HepG2 (cell line): Measurements from ENCODE around the gene APOL2. TPM values are rescaled to one million over a fixed set of nuclear protein-coding genes. Genes with fewer than 3 reads are reported as not detected.

ENCODE experiments used
- ATAC-seq: fragments of 200-7000 bp; cut with Tn5 transposase; 3 replicates; pipeline ENCODE4 v1.9.1; 2020; ENCODE audit warnings: mild to moderate bottlenecking, moderate library complexity
- BruUV-seq: library from RNA; stranded (reverse); fragments of 400-500 nt; replicated peaks from 2 replicates; lab custom pipeline; 2021; lab: Mats Ljungman, UMichigan
- CTCF ChIA-PET: fragments of 300-600 bp; formaldehyde crosslinking; extraction: SDS; loops from one replicate; lab custom pipeline; 2021; ENCODE audit warnings: low total read pairs, inconsistent platforms, low intra/inter-chr PET ratio; lab: Yijun Ruan, JAX
- POLR2A ChIA-PET: fragments of 350-600 bp; sonication (Branson Sonifier 250); formaldehyde crosslinking; loops from one replicate; lab custom pipeline; 2020; ENCODE audit warnings: antibody characterized with exemption, inconsistent platforms; lab: Yijun Ruan, JAX
- DNase-seq: peaks from one replicate; pipeline ENCODE4 v3.0.0-alpha.2; 2015; ENCODE audit warnings: low spot score
- FAIRE-seq: peaks from 3 replicates; lab custom pipeline; 2011; peaks lifted over from hg19 to GRCh38; lab: Jason Lieb, UNC
- H2AFZ ChIP-seq: one replicate; pipeline ENCODE4 v1.6.1; 2011; ENCODE audit warnings: low read length, inconsistent platforms
- H3K27ac ChIP-seq: fragments of 300-600 bp; 3 replicates; pipeline ENCODE4 v1.8.0; 2011; ENCODE audit warnings: mixed run types, mild to moderate bottlenecking, mixed read lengths, low read length, inconsistent platforms; ENCODE audit not compliant: insufficient read depth; ENCODE audit errors: extremely low read length
- H3K27me3 ChIP-seq, 2 experiments: fragments of 200-600 bp in 1 of 2; 2 replicates in 1 of 2; 3 replicates in 1 of 2; pipeline versions ENCODE4 v1.6.0 to v1.8.0; 2011; ENCODE audit warnings: low read length in 2 of 2, mild to moderate bottlenecking in 2 of 2, moderate library complexity in 2 of 2, inconsistent platforms in 1 of 2; ENCODE audit not compliant: insufficient read depth in 2 of 2, control insufficient read depth in 1 of 2
- H3K36me3 ChIP-seq, 2 experiments: fragments of 200-600 bp in 1 of 2; replicated peaks in 1 of 2; 2 replicates in 1 of 2; 3 replicates in 1 of 2; pipeline versions ENCODE4 v1.5.1 to v1.8.0; 2011; ENCODE audit warnings: low read length in 2 of 2, inconsistent platforms in 1 of 2; ENCODE audit not compliant: insufficient read depth in 2 of 2, control insufficient read depth in 1 of 2
- H3K4me1 ChIP-seq: 2 replicates; pipeline ENCODE4 v1.5.1; 2012; ENCODE audit warnings: low read length, inconsistent platforms; ENCODE audit not compliant: insufficient read depth
- H3K4me2 ChIP-seq: 2 replicates; pipeline ENCODE4 v1.6.0; 2011; ENCODE audit warnings: low read depth, low read length, inconsistent platforms
- H3K4me3 ChIP-seq, 3 experiments: fragments of 200-600 bp in 1 of 3; sonication (generic), shearing (Covaris generic) in 1 of 3; replicated peaks in 1 of 3; 2 replicates each; pipeline ENCODE4 v1.5.1; 2011 to 2016; ENCODE audit warnings: low read length in 3 of 3, inconsistent platforms in 2 of 3, low read depth in 2 of 3, mild to moderate bottlenecking in 2 of 3, control low read depth in 1 of 3, mixed read lengths in 1 of 3; ENCODE audit not compliant: insufficient read depth in 1 of 3
- H3K79me2 ChIP-seq: one replicate; pipeline ENCODE4 v1.6.1; 2011; ENCODE audit warnings: low read length, inconsistent platforms; ENCODE audit not compliant: insufficient read depth
- H3K9ac ChIP-seq: 2 replicates; pipeline ENCODE4 v1.6.0; 2011; ENCODE audit warnings: mild to moderate bottlenecking, low read depth, low read length, inconsistent platforms; ENCODE audit not compliant: insufficient read depth
- H3K9me3 ChIP-seq: 2 replicates; pipeline ENCODE4 v1.5.1; 2012; ENCODE audit warnings: mild to moderate bottlenecking, low read length
- H4K20me1 ChIP-seq: 2 replicates; pipeline ENCODE4 v1.6.0; 2011; ENCODE audit warnings: inconsistent platforms, mild to moderate bottlenecking, low read length, moderate library complexity; ENCODE audit not compliant: insufficient read depth
- FOXA1 ChIP-seq, 2 experiments: fragments of 450-650 bp in 1 of 2; sonication (generic) in 1 of 2; formaldehyde crosslinking in 1 of 2; IDR thresholded peaks; 2 replicates each; pipeline versions ENCODE4 v1.4.0 to v1.6.1; 2016 to 2020; ENCODE audit warnings: missing genetic modification reagents in 1 of 2
- FOXC1 ChIP-seq: sonication (generic); formaldehyde crosslinking; IDR thresholded peaks from 2 replicates; pipeline ENCODE4 v1.8.0; 2022; ENCODE audit warnings: mild to moderate bottlenecking, missing genetic modification reagents, borderline replicate concordance
- FOXJ3 ChIP-seq: sonication (generic); formaldehyde crosslinking; IDR thresholded peaks from 2 replicates; pipeline ENCODE4 v1.4.0; 2020; ENCODE audit warnings: missing genetic modification reagents, mild to moderate bottlenecking, borderline replicate concordance
- FOXO1 ChIP-seq: sonication (generic); formaldehyde crosslinking; IDR thresholded peaks from 2 replicates; pipeline ENCODE4 v1.4.0; 2020; ENCODE audit warnings: missing genetic modification reagents
- LCORL ChIP-seq, 2 experiments: fragments of 450-650 bp in 1 of 2; sonication (generic) in 1 of 2; formaldehyde crosslinking in 1 of 2; IDR thresholded peaks; 2 replicates each; pipeline versions ENCODE4 v1.5.0 to v1.6.1; 2017 to 2020; ENCODE audit warnings: antibody characterized with exemption in 1 of 2, missing genetic modification reagents in 1 of 2
- MAFG ChIP-seq: sonication (generic); formaldehyde crosslinking; IDR thresholded peaks from 2 replicates; pipeline ENCODE4 v1.5.1; 2020; ENCODE audit warnings: mild to moderate bottlenecking, missing genetic modification reagents
- NFE2L1 ChIP-seq: sonication (generic); formaldehyde crosslinking; IDR thresholded peaks from 2 replicates; pipeline ENCODE4 v1.4.0; 2020; ENCODE audit warnings: missing genetic modification reagents, mild to moderate bottlenecking, borderline replicate concordance
- NPAS2 ChIP-seq: sonication (generic); formaldehyde crosslinking; IDR thresholded peaks from 2 replicates; pipeline ENCODE4 v1.8.0; 2022; ENCODE audit warnings: mild to moderate bottlenecking, missing genetic modification reagents, borderline replicate concordance
- SAFB2 ChIP-seq: sonication (generic); formaldehyde crosslinking; IDR thresholded peaks from 2 replicates; pipeline ENCODE4 v1.5.1; 2020; ENCODE audit warnings: missing genetic modification reagents, low read depth, mild to moderate bottlenecking, borderline replicate concordance
- WIZ ChIP-seq: sonication (generic); formaldehyde crosslinking; IDR thresholded peaks from 2 replicates; pipeline ENCODE4 v1.5.1; 2020; ENCODE audit warnings: mild to moderate bottlenecking, missing genetic modification reagents
- ZBTB3 ChIP-seq: sonication (generic); formaldehyde crosslinking; IDR thresholded peaks from 2 replicates; pipeline ENCODE4 v1.4.0; 2020; ENCODE audit warnings: low read depth, mild to moderate bottlenecking, moderate library complexity, missing genetic modification reagents, borderline replicate concordance
- ZMAT3 ChIP-seq: sonication (generic); formaldehyde crosslinking; conservative IDR thresholded peaks from 2 replicates; pipeline ENCODE4 v1.7.0; 2021; ENCODE audit warnings: missing genetic modification reagents
- ZMYM2 ChIP-seq: sonication (generic); formaldehyde crosslinking; IDR thresholded peaks from 2 replicates; pipeline ENCODE4 v1.8.0; 2022; ENCODE audit warnings: mild to moderate bottlenecking, missing genetic modification reagents
- ZNF20 ChIP-seq: sonication (generic); formaldehyde crosslinking; IDR thresholded peaks from 2 replicates; pipeline ENCODE4 v1.4.0; 2020; ENCODE audit warnings: mild to moderate bottlenecking, moderate library complexity, missing genetic modification reagents
- ZNF598 ChIP-seq: sonication (generic); formaldehyde crosslinking; IDR thresholded peaks from 2 replicates; pipeline ENCODE4 v1.5.1; 2020; ENCODE audit warnings: mild to moderate bottlenecking, missing genetic modification reagents, borderline replicate concordance
- ZNF773 ChIP-seq: sonication (generic); formaldehyde crosslinking; IDR thresholded peaks from 2 replicates; pipeline ENCODE4 v1.4.0; 2020; ENCODE audit warnings: missing genetic modification reagents, borderline replicate concordance
- ZNF782 ChIP-seq: sonication (generic); formaldehyde crosslinking; IDR thresholded peaks from 2 replicates; pipeline ENCODE4 v1.4.0; 2020; ENCODE audit warnings: missing genetic modification reagents, mild to moderate bottlenecking, borderline replicate concordance
- WGBS: methylation state at CpG from one replicate; pipeline ENCODE4 v1.1.6; 2017; ENCODE audit warnings: low lambda C conversion rate; 5-methylcytosine and 5-hydroxymethylcytosine counted together
- in situ Hi-C: cut with HindIII; loops from 2 replicates; pipeline ENCODE4 v1.10.0; 2017; ENCODE audit warnings: low pct_unique_long_range_greater_than_20kb; ENCODE audit not compliant: extremely low pct_ligation_motif_present
- intact Hi-C: fragments of 100-400 bp; cut with micrococcal nuclease; formaldehyde crosslinking; loops from one replicate; pipeline ENCODE4 v1.10.0; 2022; ENCODE audit not compliant: unreplicated experiment
- polyA plus RNA-seq, 8 experiments: library from polyadenylated mRNA; depleted of rRNA in 3 of 8; stranded (reverse) in 7 of 8; unstranded in 1 of 8; fragments of >200 nt; fragmentation: Illumina TruSeq in 4 of 8; extraction: Trizol in 4 of 8; gene quantifications; 2 replicates each; pipeline versions ENCODE4 v1.2.1 to v1.2.3, GENCODE V29; 2011 to 2016; ENCODE audit warnings: low read depth in 4 of 8, missing spikeins in 1 of 8, mixed read lengths in 1 of 8; ENCODE audit not compliant: insufficient read depth in 1 of 8
- total RNA-seq, 5 experiments: library from RNA; depleted of rRNA; stranded (reverse); fragments of >200 nt; fragmentation: Illumina TruSeq; extraction: Trizol; gene quantifications; 2 replicates each; pipeline ENCODE4 v1.2.3, GENCODE V29; 2016; ENCODE audit warnings: low read depth in 1 of 5
- TF ChIP-seq, protein P1 (sequence below): sonication (generic); formaldehyde crosslinking; IDR thresholded peaks from 2 replicates; pipeline ENCODE4 v1.4.0; 2020; ENCODE audit warnings: missing genetic modification reagents

Gene APOL2
- total and polyA plus RNA-seq, 2 of the 13 experiments (the other 11 are each of a cell fraction or from before 2014, with no cell fraction given): 28.7 to 51.2 TPM

DNA sequence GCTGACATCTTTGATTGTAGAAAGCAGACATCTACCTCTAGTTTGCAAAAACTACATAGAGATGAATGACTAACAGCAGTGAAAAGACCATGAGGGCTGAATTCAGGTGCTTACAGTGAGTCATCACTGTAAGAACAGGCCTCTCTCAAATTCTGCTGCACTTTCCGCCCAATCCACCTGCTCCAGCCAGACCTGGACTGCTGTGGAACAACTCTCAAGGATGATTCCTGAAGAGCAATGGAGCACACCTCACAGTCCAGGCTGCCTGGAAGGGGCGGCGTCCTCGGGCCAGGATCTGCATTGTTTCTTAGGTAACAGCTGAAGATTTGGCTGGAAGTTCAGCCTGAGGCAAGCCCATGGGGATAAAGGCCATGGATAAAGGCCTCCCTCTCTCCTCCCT lies 15.1 kb downstream of the APOL2 start:
- Histone ChIP-seq H3K9ac (no peak overlapping the region), H3K4me1 (peaks cover 41% of the 10 kb centered on the region), H3K27me3 (no peaks in the 10 kb centered on the region), H2AFZ (no peak overlapping the region), H3K79me2 (no peaks in the 10 kb centered on the region), H3K4me2 (no peak overlapping the region), H3K36me3 (peaks cover 6 to 9% of the 10 kb centered on the region in 2 experiments; a peak in 4 of 5 replicates), H3K4me3 (no peak overlapping the region), H3K27ac (no peak overlapping the region), H3K9me3 (no peaks in the 10 kb centered on the region), H4K20me1 (no peaks in the 10 kb centered on the region)
- no TSS peak for BruUV-seq
- in situ Hi-C loops (loop anchor here (10.0 kb wide), 1 partner anchor 79 kb away; no protein-coding TSS in a partner anchor), intact Hi-C loops (no loop called here)
- ChIA-PET POLR2A (no interaction called here), CTCF (no interaction called here)
- FAIRE-seq: no peak
- DNase-seq: no peak
- TF ChIP-seq FOXO1: no peak
- no peak for TF ChIP-seq ZMAT3
- no peak for TF ChIP-seq NPAS2 (CRISPR knock-in tag)
- no peak for TF ChIP-seq ZNF773 (CRISPR knock-in tag)
- TF ChIP-seq MAFG (CRISPR knock-in tag): no peak
- no peak for TF ChIP-seq SAFB2 (CRISPR knock-in tag)
- TF ChIP-seq, protein P1, sequence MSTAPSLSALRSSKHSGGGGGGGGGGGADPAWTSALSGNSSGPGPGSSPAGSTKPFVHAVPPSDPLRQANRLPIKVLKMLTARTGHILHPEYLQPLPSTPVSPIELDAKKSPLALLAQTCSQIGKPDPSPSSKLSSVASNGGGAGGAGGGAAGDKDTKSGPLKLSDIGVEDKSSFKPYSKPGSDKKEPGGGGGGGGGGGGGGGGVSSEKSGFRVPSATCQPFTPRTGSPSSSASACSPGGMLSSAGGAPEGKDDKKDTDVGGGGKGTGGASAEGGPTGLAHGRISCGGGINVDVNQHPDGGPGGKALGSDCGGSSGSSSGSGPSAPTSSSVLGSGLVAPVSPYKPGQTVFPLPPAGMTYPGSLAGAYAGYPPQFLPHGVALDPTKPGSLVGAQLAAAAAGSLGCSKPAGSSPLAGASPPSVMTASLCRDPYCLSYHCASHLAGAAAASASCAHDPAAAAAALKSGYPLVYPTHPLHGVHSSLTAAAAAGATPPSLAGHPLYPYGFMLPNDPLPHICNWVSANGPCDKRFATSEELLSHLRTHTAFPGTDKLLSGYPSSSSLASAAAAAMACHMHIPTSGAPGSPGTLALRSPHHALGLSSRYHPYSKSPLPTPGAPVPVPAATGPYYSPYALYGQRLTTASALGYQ (CRISPR knock-in tag): no peak
- TF ChIP-seq NFE2L1 (CRISPR knock-in tag): no peak
- TF ChIP-seq LCORL (IDR thresholded peaks at IDR 0.05): no peak
- TF ChIP-seq LCORL (CRISPR knock-in tag; IDR thresholded peaks at IDR 0.05): no peak
- no peak for TF ChIP-seq FOXJ3
- TF ChIP-seq ZMYM2 (CRISPR knock-in tag): no peak
- TF ChIP-seq FOXC1 (CRISPR knock-in tag): no peak
- no peak for TF ChIP-seq ZNF20 (CRISPR knock-in tag)
- TF ChIP-seq WIZ: no peak
- no peak for TF ChIP-seq ZNF782 (CRISPR knock-in tag)
- no peak for TF ChIP-seq ZNF598 (CRISPR knock-in tag)
- TF ChIP-seq ZBTB3 (CRISPR knock-in tag): no peak
- no peak for TF ChIP-seq FOXA1 (IDR thresholded peaks at IDR 0.05)
- no peak for TF ChIP-seq FOXA1 (CRISPR knock-in tag; IDR thresholded peaks at IDR 0.05)
- no peak for ATAC-seq
- WGBS: 88% methylated on average over 4 of the region's 4 CpGs
